ENCODE measurements around the gene GRAMD4. TPM values are rescaled to one million over a fixed set of nuclear protein-coding genes. Genes with fewer than 3 reads are reported as not detected.

The GRAMD4 gene
- polyA plus RNA-seq, 1 of the 3 experiments (the other 2 are of a cell fraction), result 15.5 TPM

DNA sequence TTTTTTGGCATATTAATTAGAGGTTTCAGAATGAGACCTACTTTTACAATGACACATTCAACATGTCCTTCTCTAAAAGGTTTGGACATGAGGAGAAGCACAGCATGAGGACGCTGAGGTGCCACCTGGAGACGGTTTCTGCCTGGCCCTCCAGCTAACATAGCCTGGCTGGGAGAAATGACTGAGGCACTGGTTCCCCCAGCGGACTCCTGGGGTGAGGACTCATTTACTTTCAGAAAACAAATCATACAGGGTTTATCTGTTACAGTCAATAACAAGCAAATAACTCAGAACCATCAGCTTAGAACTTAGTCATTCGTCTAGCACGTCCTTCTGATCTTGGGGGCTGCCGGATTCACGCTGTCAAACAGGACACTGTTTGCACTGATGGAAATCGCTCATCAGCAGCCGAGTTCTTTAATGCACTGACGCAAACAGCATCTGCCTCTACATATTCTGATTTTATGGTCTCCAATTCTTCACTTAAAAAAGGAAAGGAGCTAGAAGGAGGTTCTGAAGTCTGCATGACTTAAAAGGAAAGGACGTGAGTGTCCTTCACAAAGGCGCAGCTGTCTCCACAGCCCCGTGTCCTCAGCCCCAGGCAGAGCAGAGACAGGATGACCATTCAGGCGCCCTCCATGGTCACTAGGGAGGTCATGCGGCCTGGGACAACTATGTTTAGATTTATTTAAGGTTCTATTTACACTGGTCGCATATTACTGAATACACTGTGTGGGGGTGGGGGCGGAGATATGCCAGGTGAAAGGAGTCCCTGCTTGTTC is 73.6 kb downstream of the GRAMD4 start:
- no peaks in the 10 kb centered on the region for H3K9me2 ChIP-seq
- TF ChIP-seq FOSL2 (IDR thresholded peaks at IDR 0.05; ENCODE audit: borderline replicate concordance, low read depth), result no peak
- TF ChIP-seq RCOR1 (IDR thresholded peaks at IDR 0.05; ENCODE audit: low read length), result no peak
- TF ChIP-seq USF1 (IDR thresholded peaks at IDR 0.05; ENCODE audit: borderline replicate concordance, low read depth), result no peak
- no peak for TF ChIP-seq YY1 (IDR thresholded peaks at IDR 0.05; ENCODE audit: low read depth)
- TF ChIP-seq CHD2 (IDR thresholded peaks at IDR 0.05; ENCODE audit: low read length, partially characterized antibody), result no peak
- no peak for TF ChIP-seq TAF1 (IDR thresholded peaks at IDR 0.05; ENCODE audit: borderline replicate concordance, low read depth, low read length)
- no peak for TF ChIP-seq FOXM1 (IDR thresholded peaks at IDR 0.05; ENCODE audit: low read depth)
- TF ChIP-seq, protein P1, sequence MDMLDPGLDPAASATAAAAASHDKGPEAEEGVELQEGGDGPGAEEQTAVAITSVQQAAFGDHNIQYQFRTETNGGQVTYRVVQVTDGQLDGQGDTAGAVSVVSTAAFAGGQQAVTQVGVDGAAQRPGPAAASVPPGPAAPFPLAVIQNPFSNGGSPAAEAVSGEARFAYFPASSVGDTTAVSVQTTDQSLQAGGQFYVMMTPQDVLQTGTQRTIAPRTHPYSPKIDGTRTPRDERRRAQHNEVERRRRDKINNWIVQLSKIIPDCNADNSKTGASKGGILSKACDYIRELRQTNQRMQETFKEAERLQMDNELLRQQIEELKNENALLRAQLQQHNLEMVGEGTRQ (IDR thresholded peaks at IDR 0.05; ENCODE audit: borderline replicate concordance, low read depth, low read length), result no peak
- no peak overlapping the region for H3K4me2 ChIP-seq
- H3K27ac ChIP-seq (ENCODE audit: low read depth in 2 of 2, low read length in 1 of 2), result no peak overlapping the region
- no peaks in the 10 kb centered on the region for H3F3A ChIP-seq (replicated peaks; ENCODE audit: insufficient read depth)
- no peak overlapping the region for H3K4me3 ChIP-seq (ENCODE audit: low read depth in 2 of 2, low read length in 1 of 2)
- ChIA-PET CTCF (interaction anchor here (0.9 to 1.0 kb wide), 2 partner anchors 23 to 28 kb away, joined by 3 read pairs; no protein-coding TSS in a partner anchor), POLR2A (interaction anchor here (0.6 kb wide), 1 partner anchor 118 kb away, joined by 3 read pairs; no protein-coding TSS in a partner anchor)
- H3K36me3 ChIP-seq (replicated peaks in 1 of 2; ENCODE audit: control insufficient read depth in 1 of 2, insufficient read depth in 2 of 2, low read length in 1 of 2), result peaks cover 35 to 67% of the 10 kb centered on the region in 2 experiments
- no peak overlapping the region for H3K9ac ChIP-seq
- no peaks in the 10 kb centered on the region for H3K9me3 ChIP-seq
- no peaks in the 10 kb centered on the region for H3K27me3 ChIP-seq (ENCODE audit: insufficient read depth)
- WGBS (ENCODE audit: low lambda C conversion rate), result 91% methylated on average over 17 of the region's 17 CpGs
- no peaks in the 10 kb centered on the region for H4K20me1 ChIP-seq (ENCODE audit: insufficient read depth)
- no peaks in the 10 kb centered on the region for H3K79me2 ChIP-seq (ENCODE audit: insufficient read depth)
- no peaks in the 10 kb centered on the region for H3K4me1 ChIP-seq (ENCODE audit: control insufficient read depth in 1 of 2, insufficient read depth in 2 of 2, low read depth in 1 of 2, low read length in 1 of 2)
- DNase-seq, result no peak
- no peak overlapping the region for H2AFZ ChIP-seq (ENCODE audit: low read depth)

- Histone ChIP-seq H3K36me3 (replicated peaks in 1 of 2; ENCODE audit: control insufficient read depth in 1 of 2, insufficient read depth in 2 of 2, low read length in 1 of 2) (peaks cover 32 to 71% of the 10 kb centered on the region in 2 experiments), H3K9me3 (no peaks in the 10 kb centered on the region), H3K79me2 (ENCODE audit: insufficient read depth) (no peaks in the 10 kb centered on the region), H3K4me2 (no peak overlapping the region), H3K27ac (ENCODE audit: low read depth in 2 of 2, low read length in 1 of 2) (no peak overlapping the region), H4K20me1 (ENCODE audit: insufficient read depth) (no peaks in the 10 kb centered on the region), H3K9me2 (no peaks in the 10 kb centered on the region), H3K4me3 (ENCODE audit: low read depth in 2 of 2, low read length in 1 of 2) (no peak overlapping the region), H3F3A (replicated peaks; ENCODE audit: insufficient read depth) (no peaks in the 10 kb centered on the region), H3K9ac (no peak overlapping the region), H3K27me3 (ENCODE audit: insufficient read depth) (no peaks in the 10 kb centered on the region), H3K4me1 (ENCODE audit: control insufficient read depth in 1 of 2, insufficient read depth in 2 of 2, low read depth in 1 of 2, low read length in 1 of 2) (no peaks in the 10 kb centered on the region), H2AFZ (ENCODE audit: low read depth) (no peak overlapping the region)
- no peak for DNase-seq
- CTCF ChIA-PET, result interaction anchor here (0.7 to 0.9 kb wide), 2 partner anchors 27 to 132 kb away, joined by 3 read pairs; no protein-coding TSS in a partner anchor
- POLR2A ChIA-PET, result no interaction called here
- WGBS (ENCODE audit: low lambda C conversion rate), result 97% methylated on average over 11 of the region's 15 CpGs
- TF ChIP-seq FOXM1 (IDR thresholded peaks at IDR 0.05; ENCODE audit: low read depth) (no peak), NRF1 (IDR thresholded peaks at IDR 0.05; ENCODE audit: low read depth, low read length) (no peak), REST (IDR thresholded peaks at IDR 0.05; ENCODE audit: low read depth, low read length) (no peak), TEAD4 (IDR thresholded peaks at IDR 0.05; ENCODE audit: borderline replicate concordance, insufficient read depth) (no peak), SMC3 (IDR thresholded peaks at IDR 0.05; ENCODE audit: low read depth, low read length) (no peak), ZBTB33 (IDR thresholded peaks at IDR 0.05; ENCODE audit: borderline replicate concordance, low read depth) (no peak), MXI1 (IDR thresholded peaks at IDR 0.05; ENCODE audit: low read depth, low read length) (no peak), NFIC (IDR thresholded peaks at IDR 0.05; ENCODE audit: borderline replicate concordance) (no peak)
- TF ChIP-seq, protein P1 (IDR thresholded peaks at IDR 0.05; ENCODE audit: borderline replicate concordance, low read depth, low read length), result no peak
These were observed 74.4 kb downstream of the GRAMD4 start for GRCh38 chr22:46694416-46695170.

Measured in SK-N-SH (cell line).